GM18858 (cell line): ENCODE measurements around the gene PDE4B.
A peak's percentile ranks its signal among the peaks of the same experiment; 100 is the strongest.
"Not testable (repeated sequence)": the region's sequence is repeated elsewhere in the genome, so short reads cannot be mapped to it uniquely, and the experiment has no call there.

Experiments
- ATAC-seq: cut with Tn5 transposase; IDR thresholded peaks from one replicate; pipeline ENCODE4 v1.9.1; 2021; ENCODE audit not compliant: unreplicated experiment

Gene PDE4B

GRCh38 chr1:66402194-66402593 lies 609.5 kb downstream of the PDE4B start:
- ATAC-seq: peak; percentile 75

- ATAC-seq: no peak
These were observed 610.5 kb downstream of the PDE4B start for GRCh38 chr1:66403007-66403731.

- no peak for ATAC-seq
These were observed 612.4 kb downstream of the PDE4B start for GRCh38 chr1:66405061-66405460.

GRCh38 chr1:66411449-66411848 lies 618.8 kb downstream of the PDE4B start:
- ATAC-seq: not testable (repeated sequence)

GRCh38 chr1:66412704-66413103 lies 620.0 kb downstream of the PDE4B start:
- ATAC-seq: no peak

- ATAC-seq: no peak
These were observed 620.6 kb downstream of the PDE4B start for GRCh38 chr1:66413136-66413837.

- ATAC-seq: no peak
These were observed 621.1 kb downstream of the PDE4B start for GRCh38 chr1:66413838-66414175.

- no peak for ATAC-seq
These were observed 622.6 kb downstream of the PDE4B start for GRCh38 chr1:66415281-66415680.

GRCh38 chr1:66415866-66416265 lies 623.2 kb downstream of the PDE4B start:
- no peak for ATAC-seq

- no peak for ATAC-seq
These were observed 623.6 kb downstream of the PDE4B start for GRCh38 chr1:66416295-66416694.

GRCh38 chr1:66418021-66418420 lies 625.3 kb downstream of the PDE4B start:
- ATAC-seq: no peak

- ATAC-seq: not testable (repeated sequence)
These were observed 627.5 kb downstream of the PDE4B start for GRCh38 chr1:66420171-66420570.

GRCh38 chr1:66420906-66421305 lies 628.2 kb downstream of the PDE4B start:
- not testable (repeated sequence) for ATAC-seq

- no peak for ATAC-seq
These were observed 630.1 kb downstream of the PDE4B start for GRCh38 chr1:66422804-66423203.
